ENCODE measurements around the gene ANKIB1.

- no peak for TF ChIP-seq CTBP1 (IDR thresholded peaks at IDR 0.05; ENCODE audit: borderline replicate concordance)
- TF ChIP-seq ELF4 (IDR thresholded peaks at IDR 0.05) = no peak
- TF ChIP-seq SP1 (IDR thresholded peaks at IDR 0.05) = no peak
- no peak for TF ChIP-seq HDGF (IDR thresholded peaks at IDR 0.05; ENCODE audit: borderline replicate concordance)
- TF ChIP-seq FOXM1 (IDR thresholded peaks at IDR 0.05; ENCODE audit: borderline replicate concordance) = no peak
Measured at GRCh38 chr7:92421676-92422435, 176.1 kb downstream of the ANKIB1 start.

Measured in HEK293T (cell line).